Loucy (cell line): Measurements from ENCODE around the gene PTPRN2.

Source experiments
- H2AFZ ChIP-seq: fragments of 200-600 bp; sonication (generic); 2 replicates; pipeline ENCODE4 v1.6.0; 2016; ENCODE audit warnings: antibody characterized with exemption, mild to moderate bottlenecking, low read length, moderate library complexity
- H3F3A ChIP-seq: fragments of 200-600 bp; 2 replicates; pipeline ENCODE4 v1.6.0; 2016; ENCODE audit warnings: antibody characterized with exemption, low read depth, mild to moderate bottlenecking
- H3K27me3 ChIP-seq: fragments of 200-600 bp; sonication (generic); 2 replicates; pipeline ENCODE4 v1.6.1; 2014; ENCODE audit warnings: low read length, mild to moderate bottlenecking; ENCODE audit not compliant: insufficient read depth, poor library complexity, severe bottlenecking
- H3K36me3 ChIP-seq: fragments of 200-600 bp; sonication (generic); 2 replicates; pipeline ENCODE4 v1.6.1; 2016; ENCODE audit warnings: low read length; ENCODE audit not compliant: insufficient read depth
- H3K4me1 ChIP-seq: fragments of 200-600 bp; sonication (generic); 2 replicates; pipeline ENCODE4 v1.5.1; 2014; ENCODE audit warnings: low read length, mild to moderate bottlenecking; ENCODE audit not compliant: insufficient read depth, poor library complexity, severe bottlenecking
- H3K4me2 ChIP-seq: fragments of 200-600 bp; sonication (generic); 2 replicates; pipeline ENCODE4 v1.6.0; 2014; ENCODE audit warnings: antibody characterized with exemption, low read length, low read depth, mild to moderate bottlenecking; ENCODE audit not compliant: poor library complexity, severe bottlenecking
- H3K4me3 ChIP-seq: fragments of 200-600 bp; sonication (generic); 2 replicates; pipeline ENCODE4 v1.5.1; 2014; ENCODE audit warnings: low read length, mild to moderate bottlenecking, mixed read lengths; ENCODE audit not compliant: poor library complexity, severe bottlenecking
- H3K79me2 ChIP-seq: fragments of 200-600 bp; sonication (generic); 2 replicates; pipeline ENCODE4 v1.6.1; 2014; ENCODE audit warnings: low read length; ENCODE audit not compliant: insufficient read depth
- H3K9ac ChIP-seq: fragments of 200-600 bp; sonication (generic); 2 replicates; pipeline ENCODE4 v1.6.0; 2014; ENCODE audit warnings: mild to moderate bottlenecking, low read depth, low read length, moderate library complexity; ENCODE audit not compliant: poor library complexity, severe bottlenecking
- H3K9me2 ChIP-seq: fragments of 200-600 bp; sonication (generic); replicated peaks from 2 replicates; pipeline ENCODE4 v1.6.1; 2016; ENCODE audit warnings: low read depth, low read length, mixed read lengths
- H3K9me3 ChIP-seq: fragments of 200-600 bp; sonication (generic); 2 replicates; pipeline ENCODE4 v1.6.1; 2014; ENCODE audit warnings: mild to moderate bottlenecking, antibody characterized with exemption, low read length, low read depth; ENCODE audit not compliant: insufficient read depth
- H4K20me1 ChIP-seq: fragments of 200-600 bp; sonication (generic); 2 replicates; pipeline ENCODE4 v1.6.0; 2014; ENCODE audit warnings: antibody characterized with exemption, low read length, mild to moderate bottlenecking; ENCODE audit not compliant: insufficient read depth, poor library complexity, severe bottlenecking
- EZH2phosphoT487 ChIP-seq: fragments of 200-600 bp; IDR thresholded peaks from 2 replicates; pipeline ENCODE4 v1.6.1; 2018; ENCODE audit warnings: antibody characterized with exemption, mild to moderate bottlenecking, moderate library complexity, borderline replicate concordance
- TF ChIP-seq, protein P1 (sequence below): fragments of 200-600 bp; sonication (generic); conservative IDR thresholded peaks from 2 replicates; pipeline ENCODE4 v1.5.1; 2014; ENCODE audit warnings: mild to moderate bottlenecking, antibody characterized with exemption, low read length

Gene PTPRN2

DNA sequence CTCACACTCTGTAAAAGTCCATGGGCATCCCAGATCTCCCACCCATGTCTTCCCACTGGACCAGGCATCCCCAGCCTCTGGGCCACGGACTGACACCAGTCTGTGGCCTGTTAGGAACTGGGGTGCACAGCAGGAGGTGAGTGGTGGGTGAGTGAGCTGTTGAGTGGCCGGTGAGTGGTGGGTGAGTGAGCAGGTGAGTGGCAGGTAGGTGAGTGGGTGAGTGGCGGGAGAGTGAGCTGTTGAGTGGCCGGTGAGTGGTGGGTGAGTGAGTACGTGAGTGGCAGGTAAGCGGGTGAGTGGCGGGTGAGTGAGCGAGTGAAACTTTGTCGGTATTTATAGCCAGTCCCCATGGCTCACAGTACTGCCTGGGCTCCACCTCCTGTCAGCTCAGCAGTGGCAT, 779.6 kb downstream of the PTPRN2 start:
- Histone ChIP-seq H3F3A (no peaks in the 10 kb centered on the region), H3K9ac (no peak overlapping the region), H3K79me2 (no peaks in the 10 kb centered on the region), H3K36me3 (no peaks in the 10 kb centered on the region), H4K20me1 (no peaks in the 10 kb centered on the region), H3K4me2 (no peak overlapping the region), H3K9me3 (peaks cover 23% of the 10 kb centered on the region; the same call in 1 of the 2 replicates), H3K4me1 (no peaks in the 10 kb centered on the region), H3K9me2 (no peaks in the 10 kb centered on the region), H3K4me3 (no peak overlapping the region), H3K27me3 (no peaks in the 10 kb centered on the region), H2AFZ (no peak overlapping the region)
- TF ChIP-seq, protein P1, sequence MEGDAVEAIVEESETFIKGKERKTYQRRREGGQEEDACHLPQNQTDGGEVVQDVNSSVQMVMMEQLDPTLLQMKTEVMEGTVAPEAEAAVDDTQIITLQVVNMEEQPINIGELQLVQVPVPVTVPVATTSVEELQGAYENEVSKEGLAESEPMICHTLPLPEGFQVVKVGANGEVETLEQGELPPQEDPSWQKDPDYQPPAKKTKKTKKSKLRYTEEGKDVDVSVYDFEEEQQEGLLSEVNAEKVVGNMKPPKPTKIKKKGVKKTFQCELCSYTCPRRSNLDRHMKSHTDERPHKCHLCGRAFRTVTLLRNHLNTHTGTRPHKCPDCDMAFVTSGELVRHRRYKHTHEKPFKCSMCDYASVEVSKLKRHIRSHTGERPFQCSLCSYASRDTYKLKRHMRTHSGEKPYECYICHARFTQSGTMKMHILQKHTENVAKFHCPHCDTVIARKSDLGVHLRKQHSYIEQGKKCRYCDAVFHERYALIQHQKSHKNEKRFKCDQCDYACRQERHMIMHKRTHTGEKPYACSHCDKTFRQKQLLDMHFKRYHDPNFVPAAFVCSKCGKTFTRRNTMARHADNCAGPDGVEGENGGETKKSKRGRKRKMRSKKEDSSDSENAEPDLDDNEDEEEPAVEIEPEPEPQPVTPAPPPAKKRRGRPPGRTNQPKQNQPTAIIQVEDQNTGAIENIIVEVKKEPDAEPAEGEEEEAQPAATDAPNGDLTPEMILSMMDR = no peak
- no peak for TF ChIP-seq EZH2phosphoT487

DNA sequence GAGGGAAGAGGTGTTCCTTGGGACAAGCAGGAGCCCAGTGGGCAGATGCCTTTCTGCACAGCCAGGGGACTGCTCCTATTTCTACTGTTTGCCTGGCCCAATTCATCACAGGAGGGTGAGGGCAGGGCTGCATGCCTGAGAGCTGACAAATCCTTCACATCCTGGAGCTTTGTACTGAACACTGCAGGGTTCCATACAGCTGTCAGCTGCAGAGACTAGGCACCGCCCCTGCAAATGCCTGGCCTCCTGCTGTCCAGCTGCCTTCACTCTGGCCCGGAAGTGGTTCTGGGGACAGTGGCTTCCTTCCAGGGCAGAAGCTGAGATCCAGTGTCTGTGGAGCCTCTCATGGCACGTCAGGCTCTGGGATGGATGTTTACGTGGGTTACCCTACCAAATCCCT, 780.1 kb downstream of the PTPRN2 start:
- H3K4me3 ChIP-seq = no peak overlapping the region
- no peaks in the 10 kb centered on the region for H3F3A ChIP-seq
- H2AFZ ChIP-seq = no peak overlapping the region
- no peaks in the 10 kb centered on the region for H4K20me1 ChIP-seq
- H3K27me3 ChIP-seq = no peaks in the 10 kb centered on the region
- H3K9me3 ChIP-seq = peaks cover 23% of the 10 kb centered on the region; the same call in 1 of the 2 replicates
- H3K4me1 ChIP-seq = no peaks in the 10 kb centered on the region
- H3K9ac ChIP-seq = no peak overlapping the region
- TF ChIP-seq EZH2phosphoT487 = no peak
- TF ChIP-seq, protein P1 = no peak
- no peaks in the 10 kb centered on the region for H3K79me2 ChIP-seq
- no peaks in the 10 kb centered on the region for H3K9me2 ChIP-seq
- no peaks in the 10 kb centered on the region for H3K36me3 ChIP-seq
- H3K4me2 ChIP-seq = no peak overlapping the region

DNA sequence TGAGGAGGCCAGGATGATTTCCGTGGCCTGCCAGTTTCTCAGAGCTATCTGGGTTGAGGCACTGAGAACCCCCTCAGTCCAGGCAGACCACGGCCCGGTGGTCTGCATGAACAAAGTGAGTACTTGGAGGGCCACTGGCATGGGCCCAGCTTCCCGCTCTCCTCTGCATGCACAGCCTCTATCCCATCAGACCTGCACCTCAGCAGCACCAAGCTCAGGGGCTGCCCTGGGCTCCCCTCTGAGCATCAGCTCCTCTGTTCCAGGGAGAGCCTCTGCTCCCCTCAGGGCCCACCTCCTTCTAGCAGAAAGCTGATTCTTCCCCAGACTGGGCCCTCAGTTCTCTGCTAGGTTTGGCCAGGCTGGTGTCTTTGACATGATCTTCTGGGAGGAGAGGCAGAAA, 780.9 kb downstream of the PTPRN2 start:
- H3K9me2 ChIP-seq = no peaks in the 10 kb centered on the region
- H3K9me3 ChIP-seq = peaks cover 20% of the 10 kb centered on the region; the same call in 1 of the 2 replicates
- H3K79me2 ChIP-seq = no peaks in the 10 kb centered on the region

More for the DNA sequence above, 780.9 kb downstream of the PTPRN2 start:
- Histone ChIP-seq H3K4me2 (no peak overlapping the region), H3K4me3 (no peak overlapping the region), H3K4me1 (no peaks in the 10 kb centered on the region), H4K20me1 (no peaks in the 10 kb centered on the region), H3K36me3 (no peaks in the 10 kb centered on the region), H3K27me3 (no peaks in the 10 kb centered on the region), H2AFZ (no peak overlapping the region), H3F3A (no peaks in the 10 kb centered on the region), H3K9ac (no peak overlapping the region)
- TF ChIP-seq, protein P1 = no peak
- no peak for TF ChIP-seq EZH2phosphoT487
